GM19043 (cell line): Measurements from ENCODE around the gene DENR.

ENCODE experiments used
- ATAC-seq: cut with Tn5 transposase; IDR thresholded peaks from one replicate; pipeline ENCODE4 v1.9.1; 2021; ENCODE audit warnings: low read depth; ENCODE audit not compliant: unreplicated experiment

DENR gene

GRCh38 chr12:122813310-122813713 is 60.7 kb downstream of the DENR start:
- no peak for ATAC-seq

GRCh38 chr12:122819209-122819785 is 66.7 kb downstream of the DENR start:
- ATAC-seq: no peak

DNA sequence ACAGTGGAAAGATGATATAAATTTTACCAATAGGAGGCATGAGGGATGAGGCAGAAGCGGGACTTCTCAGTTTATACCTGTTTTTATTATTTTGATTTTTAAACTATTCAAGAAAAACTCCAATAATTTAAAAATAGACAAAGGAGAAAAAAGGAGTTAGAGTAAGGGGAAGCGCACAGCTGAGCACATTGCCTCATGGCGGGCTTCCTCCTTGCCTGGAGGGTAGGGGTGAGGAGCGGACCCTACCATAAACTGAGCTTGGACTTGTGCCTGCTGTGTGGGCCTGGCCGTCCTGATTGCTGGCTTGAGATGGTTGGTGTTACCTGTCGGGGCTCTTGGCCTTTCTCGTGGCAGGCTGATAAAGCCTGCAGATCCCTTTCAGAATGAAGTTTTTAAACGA is 67.5 kb downstream of the DENR start:
- ATAC-seq: no peak
